Activated CD8-positive, alpha-beta T cell treated with anti-CD3 and anti-CD28 coated beads for 36 hours (primary cell): Measurements from ENCODE around the gene GNA14. TPM values are rescaled to one million over a fixed set of nuclear protein-coding genes. Genes with fewer than 3 reads are reported as not detected.
"Not testable (repeated sequence)": the region's sequence is repeated elsewhere in the genome, so short reads cannot be mapped to it uniquely, and the experiment has no call there.

Experiments
- ATAC-seq: fragments of 200-7000 bp; cut with Tn5 transposase; one replicate; pipeline ENCODE4 v1.10.0; 2021; ENCODE audit warnings: mild to moderate bottlenecking, moderate library complexity
- CTCF ChIA-PET: fragments of 350-600 bp; sonication (Branson Sonifier 250); formaldehyde crosslinking; loops from one replicate; lab custom pipeline; 2021; ENCODE audit warnings: antibody characterized with exemption; lab: Charles Lee
- POLR2A ChIA-PET: fragments of 350-600 bp; sonication (Branson Sonifier 250); formaldehyde crosslinking; loops from one replicate; lab custom pipeline; 2021; ENCODE audit warnings: antibody characterized with exemption; lab: Charles Lee
- DNase-seq: peaks from one replicate; pipeline ENCODE4 v3.0.0-alpha.2; 2020
- H3K27ac Mint-ChIP-seq: one replicate; pipeline ENCODE4 v1.8.0; 2021; ENCODE audit warnings: mild to moderate bottlenecking, mixed read lengths
- H3K27me3 Mint-ChIP-seq: one replicate; pipeline ENCODE4 v1.8.0; 2021; ENCODE audit warnings: mixed read lengths
- H3K36me3 Mint-ChIP-seq: one replicate; pipeline ENCODE4 v1.8.0; 2021; ENCODE audit warnings: low read depth, mixed read lengths
- H3K4me1 Mint-ChIP-seq: one replicate; pipeline ENCODE4 v1.8.0; 2021; ENCODE audit warnings: low read depth, mixed read lengths
- H3K4me3 Mint-ChIP-seq: one replicate; pipeline ENCODE4 v1.8.0; 2021; ENCODE audit warnings: mild to moderate bottlenecking, moderate library complexity, mixed read lengths
- H3K9me3 Mint-ChIP-seq: one replicate; pipeline ENCODE4 v1.8.0; 2021; ENCODE audit warnings: mixed read lengths
- intact Hi-C: fragments of 100-400 bp; cut with micrococcal nuclease; formaldehyde crosslinking; loops from one replicate; pipeline ENCODE4 v1.10.0; 2022
- total RNA-seq, 2 experiments: library from RNA; stranded (reverse); gene quantifications; one replicate each; pipeline ENCODE4 v1.2.3, GENCODE V29; 2021
- TF ChIP-seq, protein P1 (sequence below): fragments of 200-600 bp; IDR thresholded peaks from one replicate; pipeline ENCODE4 v1.8.0; 2022; ENCODE audit warnings: antibody characterized with exemption, mild to moderate bottlenecking

The GNA14 gene
- total RNA-seq, 2 experiments from 2014 or later: not detected

DNA sequence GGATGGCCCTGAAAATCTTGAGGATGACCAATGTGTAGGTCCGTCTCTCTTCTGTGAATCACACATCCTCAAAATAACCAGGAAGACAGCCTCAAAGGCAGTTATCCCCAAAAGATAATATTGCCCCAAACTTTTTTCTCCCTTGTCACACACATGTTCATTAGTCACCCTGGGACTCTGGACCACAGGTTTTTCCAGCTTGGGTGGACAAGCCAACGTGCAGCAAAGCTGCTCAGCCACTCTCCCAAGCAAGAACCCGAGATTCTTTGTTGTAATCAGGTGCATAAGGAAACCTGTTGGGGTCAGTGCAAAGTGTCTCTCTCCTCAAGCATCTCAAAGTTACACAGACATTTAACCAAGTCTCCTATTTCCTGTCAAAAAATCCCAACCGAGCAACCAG is 196.6 kb downstream of the GNA14 start:
- H3K4me3 Mint-ChIP-seq: no peak overlapping the region
- CTCF ChIA-PET: interaction anchor here (0.9 to 2.6 kb wide), 4 partner anchors 9 to 37 kb away, joined by 3 to 14 read pairs (median 4); no protein-coding TSS in a partner anchor

DNA sequence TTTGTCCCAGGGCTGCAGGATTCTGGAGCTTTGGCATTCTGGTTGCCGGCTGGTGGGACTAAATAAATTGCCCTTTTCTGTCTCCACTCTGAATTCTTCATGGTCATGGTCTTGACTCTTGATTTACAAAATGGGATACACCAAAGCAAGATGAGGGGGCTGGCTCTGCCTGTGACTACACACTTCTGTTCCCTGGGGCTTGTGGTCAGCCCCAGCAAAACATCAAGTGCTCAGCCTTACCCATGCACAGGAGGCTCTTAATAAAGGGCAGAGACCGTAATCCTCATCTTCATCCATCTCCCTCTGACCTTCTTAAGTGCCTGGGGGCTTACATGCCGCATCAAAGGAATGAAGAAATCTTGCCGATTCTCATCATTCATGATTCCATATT is 198.0 kb downstream of the GNA14 start:
- ChIA-PET CTCF (interaction anchor here (1.5 to 2.6 kb wide), 3 partner anchors 8 to 24 kb away, joined by 3 to 14 read pairs (median 4); no protein-coding TSS in a partner anchor), POLR2A (no interaction called here)
- Mint-ChIP-seq H3K4me1 (peaks cover 6% of the 10 kb centered on the region), H3K27ac (no peak overlapping the region), H3K27me3 (no peaks in the 10 kb centered on the region), H3K4me3 (no peak overlapping the region), H3K36me3 (no peaks in the 10 kb centered on the region), H3K9me3 (no peaks in the 10 kb centered on the region)
- DNase-seq: no peak
- TF ChIP-seq, protein P1, sequence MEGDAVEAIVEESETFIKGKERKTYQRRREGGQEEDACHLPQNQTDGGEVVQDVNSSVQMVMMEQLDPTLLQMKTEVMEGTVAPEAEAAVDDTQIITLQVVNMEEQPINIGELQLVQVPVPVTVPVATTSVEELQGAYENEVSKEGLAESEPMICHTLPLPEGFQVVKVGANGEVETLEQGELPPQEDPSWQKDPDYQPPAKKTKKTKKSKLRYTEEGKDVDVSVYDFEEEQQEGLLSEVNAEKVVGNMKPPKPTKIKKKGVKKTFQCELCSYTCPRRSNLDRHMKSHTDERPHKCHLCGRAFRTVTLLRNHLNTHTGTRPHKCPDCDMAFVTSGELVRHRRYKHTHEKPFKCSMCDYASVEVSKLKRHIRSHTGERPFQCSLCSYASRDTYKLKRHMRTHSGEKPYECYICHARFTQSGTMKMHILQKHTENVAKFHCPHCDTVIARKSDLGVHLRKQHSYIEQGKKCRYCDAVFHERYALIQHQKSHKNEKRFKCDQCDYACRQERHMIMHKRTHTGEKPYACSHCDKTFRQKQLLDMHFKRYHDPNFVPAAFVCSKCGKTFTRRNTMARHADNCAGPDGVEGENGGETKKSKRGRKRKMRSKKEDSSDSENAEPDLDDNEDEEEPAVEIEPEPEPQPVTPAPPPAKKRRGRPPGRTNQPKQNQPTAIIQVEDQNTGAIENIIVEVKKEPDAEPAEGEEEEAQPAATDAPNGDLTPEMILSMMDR: no peak
- ATAC-seq: no peak
- intact Hi-C loops: no loop called here

More for the DNA sequence above, 196.6 kb downstream of the GNA14 start:
- DNase-seq: no peak
- H3K27ac Mint-ChIP-seq: no peak overlapping the region
- no peaks in the 10 kb centered on the region for H3K9me3 Mint-ChIP-seq
- intact Hi-C loops: no loop called here
- H3K36me3 Mint-ChIP-seq: no peaks in the 10 kb centered on the region
- POLR2A ChIA-PET: no interaction called here
- H3K4me1 Mint-ChIP-seq: peaks cover 6% of the 10 kb centered on the region
- H3K27me3 Mint-ChIP-seq: no peaks in the 10 kb centered on the region
- ATAC-seq: no peak
- TF ChIP-seq, protein P1: no peak

DNA sequence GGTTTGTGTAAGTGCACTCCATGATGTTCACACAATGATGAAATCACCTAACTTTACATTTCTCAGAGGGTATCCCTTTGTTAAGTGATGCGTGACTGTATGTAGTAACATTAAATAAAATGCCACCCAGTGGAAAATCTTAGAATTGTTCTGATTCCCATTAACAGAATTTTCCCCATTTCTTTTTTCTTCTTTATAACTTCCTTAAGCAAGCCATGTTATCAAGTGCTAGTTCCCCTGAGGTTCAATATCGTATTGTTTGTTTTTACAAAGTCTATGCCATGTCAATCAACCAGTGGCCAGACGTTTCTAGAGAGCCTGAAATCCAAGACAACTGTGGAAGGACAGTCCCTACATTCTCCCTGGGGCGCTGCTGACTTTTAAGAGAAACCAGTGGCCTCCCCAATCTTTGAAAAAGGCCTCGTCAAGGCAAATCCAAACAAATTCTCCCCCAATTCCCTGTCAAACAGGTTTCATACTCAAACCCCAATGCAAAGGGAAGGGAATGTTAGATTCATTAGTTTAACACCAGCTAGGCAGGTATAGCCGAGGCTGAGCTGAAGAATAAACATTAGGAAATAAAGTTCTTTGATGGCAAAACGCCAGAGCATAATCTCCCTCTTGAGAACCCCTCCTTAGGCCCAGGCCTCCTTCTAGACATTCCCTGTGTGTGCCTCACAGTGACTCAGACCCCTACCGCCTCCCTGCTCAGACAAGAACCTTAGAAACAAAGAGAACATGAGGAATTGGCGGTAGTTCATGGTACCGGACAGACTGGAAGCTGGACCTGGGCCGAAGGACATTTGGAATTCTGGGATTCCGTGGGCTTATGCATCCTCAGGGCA is 198.7 kb downstream of the GNA14 start:
- peaks cover 6% of the 10 kb centered on the region for H3K4me1 Mint-ChIP-seq
- CTCF ChIA-PET: interaction anchor here (1.5 to 2.6 kb wide), 3 partner anchors 7 to 24 kb away, joined by 3 to 14 read pairs (median 4); no protein-coding TSS in a partner anchor
- TF ChIP-seq, protein P1: no peak
- POLR2A ChIA-PET: no interaction called here
- no peaks in the 10 kb centered on the region for H3K36me3 Mint-ChIP-seq
- H3K9me3 Mint-ChIP-seq: no peaks in the 10 kb centered on the region
- DNase-seq: no peak
- H3K27ac Mint-ChIP-seq: no peak overlapping the region
- intact Hi-C loops: no loop called here
- H3K4me3 Mint-ChIP-seq: no peak overlapping the region
- H3K27me3 Mint-ChIP-seq: no peaks in the 10 kb centered on the region
- no peak for ATAC-seq

DNA sequence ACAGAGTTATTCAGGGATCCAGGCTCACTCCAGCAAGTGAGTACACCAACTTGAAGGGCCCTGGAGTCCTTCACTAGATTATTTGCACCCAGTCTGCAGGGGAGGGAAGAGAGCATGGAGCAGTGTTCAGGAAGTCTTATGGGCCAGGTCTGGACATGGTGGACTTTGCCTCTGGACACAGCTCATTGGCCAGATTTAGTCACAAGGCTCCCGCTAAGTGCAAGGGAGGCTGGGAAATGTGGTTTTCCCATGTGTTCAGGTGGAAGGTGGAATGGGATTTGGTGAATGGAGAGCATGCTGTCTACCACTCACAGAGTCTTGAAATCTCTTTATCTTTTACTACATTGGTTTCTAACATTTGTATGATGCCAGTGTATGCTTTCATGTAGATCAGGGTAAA is 200.5 kb downstream of the GNA14 start:
- H3K9me3 Mint-ChIP-seq: no peaks in the 10 kb centered on the region
- no peak overlapping the region for H3K4me3 Mint-ChIP-seq
- no peak for ATAC-seq
- DNase-seq: no peak
- H3K36me3 Mint-ChIP-seq: no peaks in the 10 kb centered on the region
- no peaks in the 10 kb centered on the region for H3K27me3 Mint-ChIP-seq
- H3K4me1 Mint-ChIP-seq: no peaks in the 10 kb centered on the region
- TF ChIP-seq, protein P1: no peak
- ChIA-PET CTCF (interaction anchor here (1.3 to 1.6 kb wide), 2 partner anchors 9 to 11 kb away, joined by 4 to 9 read pairs; no protein-coding TSS in a partner anchor), POLR2A (no interaction called here)
- H3K27ac Mint-ChIP-seq: no peak overlapping the region
- intact Hi-C loops: no loop called here

DNA sequence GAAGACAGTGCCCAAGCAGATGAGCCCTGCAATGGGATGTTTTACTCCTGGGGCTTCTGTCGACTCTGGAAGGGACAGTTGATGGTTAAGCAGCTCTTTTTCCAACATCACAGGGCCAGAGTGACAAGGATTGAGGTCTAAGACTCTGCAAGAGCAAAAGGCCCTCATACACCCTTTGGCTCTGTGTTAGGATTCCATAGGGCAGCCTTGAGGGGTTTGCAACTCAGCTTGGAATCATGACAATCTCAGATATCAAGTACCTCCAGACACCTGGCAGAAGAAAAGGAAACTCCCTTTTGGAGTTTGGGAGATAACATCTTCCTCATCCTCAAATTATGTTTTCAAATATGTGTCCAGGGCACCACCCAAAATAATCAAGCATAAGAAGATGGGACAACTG is 205.7 kb downstream of the GNA14 start:
- TF ChIP-seq, protein P1: no peak
- no peaks in the 10 kb centered on the region for H3K36me3 Mint-ChIP-seq

DNA sequence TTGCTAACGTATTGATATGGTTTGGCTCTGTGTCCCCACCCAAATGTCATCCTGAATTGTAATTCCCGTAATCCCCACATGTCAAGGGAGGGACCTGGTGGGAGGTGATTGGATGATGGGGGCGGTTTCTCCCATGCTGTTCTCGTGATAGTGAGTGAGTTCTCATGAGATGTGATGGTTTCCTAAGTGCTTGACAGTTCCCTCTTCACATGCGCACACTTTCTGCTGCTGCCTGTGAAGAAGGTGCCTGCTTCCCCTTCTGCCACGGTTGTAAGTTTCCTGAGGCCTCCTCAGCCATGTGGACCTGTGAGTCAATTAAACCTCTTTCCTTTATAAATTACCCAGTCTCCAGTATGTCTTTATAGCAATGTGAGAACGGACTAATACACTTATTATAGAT is 207.0 kb downstream of the GNA14 start:
- CTCF ChIA-PET: interaction anchor here (1.1 to 4.3 kb wide), 4 partner anchors 8 to 401 kb away, joined by 4 to 58 read pairs (median 8); no protein-coding TSS in a partner anchor
- H3K4me1 Mint-ChIP-seq, ATAC-seq, H3K27me3 Mint-ChIP-seq, H3K9me3 Mint-ChIP-seq, DNase-seq, H3K4me3 Mint-ChIP-seq, POLR2A ChIA-PET, intact Hi-C loops, H3K27ac Mint-ChIP-seq, H3K36me3 Mint-ChIP-seq: not testable (repeated sequence)

More for the DNA sequence above, 205.7 kb downstream of the GNA14 start:
- Mint-ChIP-seq H3K9me3 (no peaks in the 10 kb centered on the region), H3K27ac (no peak overlapping the region), H3K4me1 (no peaks in the 10 kb centered on the region), H3K4me3 (no peak overlapping the region), H3K27me3 (peaks cover 1% of the 10 kb centered on the region)
- CTCF ChIA-PET: interaction anchor here (1.1 to 4.3 kb wide), 7 partner anchors 8 to 399 kb away, joined by 4 to 58 read pairs (median 5); no protein-coding TSS in a partner anchor
- ATAC-seq (no peak), DNase-seq (no peak)
- intact Hi-C loops: no loop called here
- POLR2A ChIA-PET: interaction anchor here (1.1 to 1.2 kb wide), 2 partner anchors 66 to 256 kb away, joined by 3 read pairs; no protein-coding TSS in a partner anchor
